ENCODE measurements around the gene IP6K1.

The IP6K1 gene

GRCh38 chr3:49675912-49676311 is 110.4 kb downstream of the IP6K1 start:
- no peak for TF ChIP-seq CSDC2 (CRISPR knock-in tag; IDR thresholded peaks at IDR 0.05)
- TF ChIP-seq ZNF8 (CRISPR knock-in tag; IDR thresholded peaks at IDR 0.05), result no peak
- TF ChIP-seq ESRRG (CRISPR knock-in tag; IDR thresholded peaks at IDR 0.05), result no peak
- TF ChIP-seq BACH2 (CRISPR knock-in tag; IDR thresholded peaks at IDR 0.05; ENCODE audit: borderline replicate concordance), result no peak
- TF ChIP-seq POU6F1 (CRISPR knock-in tag; IDR thresholded peaks at IDR 0.05; ENCODE audit: borderline replicate concordance, low read depth), result no peak
- no peak for TF ChIP-seq ISL1 (CRISPR knock-in tag; IDR thresholded peaks at IDR 0.05)
- TF ChIP-seq CSRNP3 (CRISPR knock-in tag; IDR thresholded peaks at IDR 0.05), result no peak
- TF ChIP-seq PPARA (CRISPR knock-in tag; IDR thresholded peaks at IDR 0.05; ENCODE audit: borderline replicate concordance), result no peak
- no peak for TF ChIP-seq TCF4 (CRISPR knock-in tag; IDR thresholded peaks at IDR 0.05; ENCODE audit: borderline replicate concordance)
- TF ChIP-seq ZFP30 (CRISPR knock-in tag; IDR thresholded peaks at IDR 0.05), result no peak
- TF ChIP-seq TOX (CRISPR knock-in tag; IDR thresholded peaks at IDR 0.05; ENCODE audit: borderline replicate concordance), result no peak
- no peak for TF ChIP-seq ZC3H10 (CRISPR knock-in tag; IDR thresholded peaks at IDR 0.05)

DNA sequence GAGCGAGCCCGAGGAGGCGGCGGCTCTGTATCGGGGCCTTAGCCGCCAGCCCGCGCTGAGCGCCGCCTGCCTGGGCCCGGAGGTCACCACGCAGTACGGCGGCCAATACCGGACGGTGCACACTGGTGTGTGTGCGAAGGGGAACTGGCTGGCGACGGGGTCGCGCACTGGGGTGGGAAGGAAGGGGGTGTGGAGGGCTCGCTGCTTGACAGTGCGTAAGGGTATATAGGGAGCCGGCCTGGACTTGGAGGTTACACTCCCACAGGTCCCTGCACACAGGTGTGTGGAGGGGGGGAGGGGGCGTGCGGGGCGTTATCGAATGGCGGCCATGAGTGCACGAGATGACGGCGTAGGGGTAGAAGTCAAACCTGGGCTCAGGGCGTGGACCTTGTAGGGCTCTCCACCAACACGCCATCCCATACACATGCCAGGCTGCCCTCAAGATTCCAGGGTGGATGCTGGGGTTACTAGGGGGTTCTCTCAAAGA is 111.8 kb downstream of the IP6K1 start:
- TF ChIP-seq BACH2 (CRISPR knock-in tag; IDR thresholded peaks at IDR 0.05; ENCODE audit: borderline replicate concordance), result no peak
- no peak for TF ChIP-seq TSHZ2 (CRISPR knock-in tag; IDR thresholded peaks at IDR 0.05)
- no peak for TF ChIP-seq CSRNP3 (CRISPR knock-in tag; IDR thresholded peaks at IDR 0.05)
- no peak for TF ChIP-seq OSR1 (CRISPR knock-in tag; IDR thresholded peaks at IDR 0.05)
- TF ChIP-seq ZC3H10 (CRISPR knock-in tag; IDR thresholded peaks at IDR 0.05), result no peak
- no peak for TF ChIP-seq CSDC2 (CRISPR knock-in tag; IDR thresholded peaks at IDR 0.05)
- no peak for TF ChIP-seq ZFP3 (CRISPR knock-in tag; IDR thresholded peaks at IDR 0.05)
- no peak for TF ChIP-seq POU6F1 (CRISPR knock-in tag; IDR thresholded peaks at IDR 0.05; ENCODE audit: borderline replicate concordance, low read depth)
- no peak for TF ChIP-seq PPARA (CRISPR knock-in tag; IDR thresholded peaks at IDR 0.05; ENCODE audit: borderline replicate concordance)
- TF ChIP-seq ZNF70 (CRISPR knock-in tag; IDR thresholded peaks at IDR 0.05), result no peak
- ATAC-seq, result peak; percentile 60

More at GRCh38 chr3:49675912-49676311, 110.4 kb downstream of the IP6K1 start:
- no peak for ATAC-seq

Data from SK-N-SH treated with all-trans-retinoic acid at 6 μM for 48 hours (cell line).